ENCODE data around the gene LHX3. TPM values are rescaled to one million over a fixed set of nuclear protein-coding genes. Genes with fewer than 3 reads are reported as not detected.
A peak's percentile ranks its signal among the peaks of the same experiment; 100 is the strongest.

The LHX3 gene
- polyA plus RNA-seq, 1 of the 3 experiments (the other 2 are of a cell fraction) = not detected

- POLR2A ChIA-PET = no interaction called here
Observed at GRCh38 chr9:136228107-136228875, 23.4 kb upstream of the LHX3 start.

More at GRCh38 chr9:136228107-136228875, 23.4 kb upstream of the LHX3 start:
- H3K27ac ChIP-seq (ENCODE audit: low read depth in 2 of 2, low read length in 1 of 2) = no peak overlapping the region
- 61% methylated on average over 14 of the region's 18 CpGs for WGBS (ENCODE audit: low lambda C conversion rate)
- peaks cover 0 to 10% of the 10 kb centered on the region in 2 experiments; a peak in 1 of 4 replicates for H3K4me1 ChIP-seq (ENCODE audit: control insufficient read depth in 1 of 2, insufficient read depth in 2 of 2, low read depth in 1 of 2, low read length in 1 of 2)
- H3F3A ChIP-seq (replicated peaks; ENCODE audit: insufficient read depth) = peaks cover 4% of the 10 kb centered on the region
- no peaks in the 10 kb centered on the region for H3K9me3 ChIP-seq
- H3K4me2 ChIP-seq = peak overlapping the region; percentile 46; the same call in 1 of the 2 replicates
- H3K27me3 ChIP-seq (ENCODE audit: insufficient read depth) = no peaks in the 10 kb centered on the region
- no peak for DNase-seq
- H3K79me2 ChIP-seq (ENCODE audit: insufficient read depth) = peaks cover 11% of the 10 kb centered on the region; the same call in 1 of the 2 replicates
- CTCF ChIA-PET = interaction anchor here (1.6 to 5.3 kb wide), 5 partner anchors 12 to 90 kb away, joined by 3 to 50 read pairs (median 32); no protein-coding TSS in a partner anchor
- H3K4me3 ChIP-seq (ENCODE audit: low read depth in 2 of 2, low read length in 1 of 2) = no peak overlapping the region
- peaks cover 0 to 17% of the 10 kb centered on the region in 2 experiments for H3K36me3 ChIP-seq (replicated peaks in 1 of 2; ENCODE audit: control insufficient read depth in 1 of 2, insufficient read depth in 2 of 2, low read length in 1 of 2)
- no peak overlapping the region for H3K9ac ChIP-seq
- peaks cover 44% of the 10 kb centered on the region for H4K20me1 ChIP-seq (ENCODE audit: insufficient read depth)
- TF ChIP-seq FOXJ3 (CRISPR knock-in tag; IDR thresholded peaks at IDR 0.05) (no peak), FOXM1 (IDR thresholded peaks at IDR 0.05; ENCODE audit: low read depth) (no peak), MAX (IDR thresholded peaks at IDR 0.05; ENCODE audit: low read depth) (peak; percentile 14; the same call in 1 of the 2 replicates), REST (IDR thresholded peaks at IDR 0.05; ENCODE audit: low read depth, low read length) (no peak), RFX5 (IDR thresholded peaks at IDR 0.05; ENCODE audit: low read length) (no peak), NRF1 (IDR thresholded peaks at IDR 0.05; ENCODE audit: low read depth, low read length) (no peak), YY1 (IDR thresholded peaks at IDR 0.05; ENCODE audit: low read depth) (no peak), FOSL2 (IDR thresholded peaks at IDR 0.05; ENCODE audit: borderline replicate concordance, low read depth) (peak; percentile 11; the same call in 1 of the 2 replicates), IRF3 (IDR thresholded peaks at IDR 0.05; ENCODE audit: low read depth, low read length) (no peak), TCF12 (IDR thresholded peaks at IDR 0.05) (no peak), CTCF (IDR thresholded peaks at IDR 0.05) (no peak), GATA2 (CRISPR knock-in tag; IDR thresholded peaks at IDR 0.05) (no peak)
- no peaks in the 10 kb centered on the region for H3K9me2 ChIP-seq
- H2AFZ ChIP-seq (ENCODE audit: low read depth) = no peak overlapping the region
